GM20431 (cell line): ENCODE data around the gene CDK18.

Experiments
- in situ Hi-C: fragments of 300-500 bp; cut with MseI, MboI; formaldehyde crosslinking; loops from one replicate; pipeline ENCODE4 v1.15.0; 2020; ENCODE audit warnings: low sequenced_read_pairs; ENCODE audit not compliant: unreplicated experiment

The CDK18 gene

GRCh38 chr1:205500240-205501233 lies 3.9 kb upstream of the CDK18 start:
- in situ Hi-C loops = no loop called here

- in situ Hi-C loops = no loop called here
Observed at GRCh38 chr1:205502111-205502810, 2.2 kb upstream of the CDK18 start.

GRCh38 chr1:205502992-205503391 lies 1.5 kb upstream of the CDK18 start:
- in situ Hi-C loops = no loop called here

DNA sequence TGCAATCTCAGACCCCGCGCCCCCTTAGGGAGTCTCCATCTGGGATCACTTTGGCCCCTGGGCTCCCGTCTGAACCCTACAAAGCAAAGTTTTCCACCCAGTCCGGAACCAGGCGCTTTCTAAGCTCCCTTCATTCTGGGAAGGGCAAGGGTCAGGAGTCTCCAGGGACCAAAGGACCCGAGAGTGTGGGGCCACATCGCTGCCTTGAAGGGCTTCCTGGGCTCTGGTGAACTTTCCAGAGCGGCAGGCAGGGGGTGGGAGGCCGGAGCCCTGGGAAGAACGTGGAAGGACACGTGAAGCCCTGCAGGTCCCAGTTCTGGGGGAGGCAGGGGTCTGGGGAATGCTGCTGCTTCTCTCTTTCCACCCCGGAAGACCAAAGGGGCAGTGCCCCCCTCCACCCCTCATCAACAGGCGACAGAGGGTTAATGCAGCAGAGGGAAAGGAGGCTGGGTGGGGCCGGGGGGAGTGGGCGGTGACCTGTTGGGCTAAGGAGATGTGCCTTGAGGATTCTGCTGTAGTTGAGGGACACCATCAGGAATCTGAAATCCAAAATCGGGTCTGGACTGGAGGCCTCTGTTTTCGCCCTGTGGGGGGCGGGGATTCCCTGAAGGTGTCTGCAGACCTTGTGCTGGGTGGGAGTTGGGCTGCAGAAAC lies 734 bp downstream of the CDK18 start:
- in situ Hi-C loops = no loop called here

- in situ Hi-C loops = no loop called here
Observed at GRCh38 chr1:205505791-205506190, 1.3 kb downstream of the CDK18 start.

GRCh38 chr1:205506409-205507200 lies 2.1 kb downstream of the CDK18 start:
- in situ Hi-C loops = no loop called here

- in situ Hi-C loops = no loop called here
Observed at GRCh38 chr1:205508227-205508714, 3.8 kb downstream of the CDK18 start.

- in situ Hi-C loops = no loop called here
Observed at GRCh38 chr1:205510308-205510950, 6.0 kb downstream of the CDK18 start.

- in situ Hi-C loops = no loop called here
Observed at GRCh38 chr1:205510951-205511330, 6.5 kb downstream of the CDK18 start.

- in situ Hi-C loops = no loop called here
Observed at GRCh38 chr1:205512059-205513045, 7.9 kb downstream of the CDK18 start.

- in situ Hi-C loops = no loop called here
Observed at GRCh38 chr1:205513774-205514173, 9.3 kb downstream of the CDK18 start.

GRCh38 chr1:205514211-205515142 lies 10.0 kb downstream of the CDK18 start:
- in situ Hi-C loops = no loop called here

DNA sequence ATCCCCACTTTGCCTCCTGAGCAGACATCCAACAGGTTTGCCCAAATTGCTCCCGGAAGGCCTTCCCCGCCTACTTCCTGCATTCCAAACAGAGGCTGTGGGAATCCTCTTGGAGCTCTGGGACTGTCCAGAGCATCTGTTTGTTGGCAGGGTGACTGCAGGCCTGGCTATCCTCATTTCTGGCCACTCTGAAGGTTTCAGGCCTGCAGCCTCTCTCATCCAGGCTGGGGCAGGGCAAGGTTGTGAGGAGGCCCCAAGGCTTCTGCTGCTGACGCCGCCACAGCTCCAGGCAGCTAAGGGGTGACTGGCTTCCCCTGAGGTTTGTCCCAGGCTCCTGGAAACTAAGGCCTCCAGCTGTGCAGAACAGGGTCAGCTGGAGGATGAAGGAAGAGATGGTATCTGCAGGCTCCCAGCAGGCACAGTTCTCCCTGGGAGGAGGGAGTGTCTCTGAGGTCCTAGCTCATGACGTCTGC lies 11.3 kb downstream of the CDK18 start:
- in situ Hi-C loops = no loop called here

DNA sequence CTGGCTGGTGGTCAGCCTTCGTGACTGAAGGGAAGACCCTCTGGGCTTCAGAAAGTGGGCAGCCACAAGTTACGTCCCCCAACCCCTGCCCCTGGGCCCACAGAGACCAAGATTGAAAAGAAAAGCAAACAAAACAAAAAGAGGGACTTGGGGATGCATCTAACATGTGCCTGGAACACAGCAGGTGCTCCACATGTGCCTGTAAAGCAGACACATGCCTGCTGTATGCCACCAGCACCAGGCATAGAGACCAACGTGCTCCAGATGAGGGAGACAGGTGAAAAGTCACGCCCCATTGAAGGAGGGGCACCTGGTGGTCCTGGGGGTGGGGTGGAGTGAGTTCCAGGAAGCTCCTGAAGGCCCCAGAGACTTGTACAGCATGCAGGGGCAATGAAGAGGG lies 11.9 kb downstream of the CDK18 start:
- in situ Hi-C loops = no loop called here

GRCh38 chr1:205517288-205517687 lies 12.8 kb downstream of the CDK18 start:
- in situ Hi-C loops = no loop called here

DNA sequence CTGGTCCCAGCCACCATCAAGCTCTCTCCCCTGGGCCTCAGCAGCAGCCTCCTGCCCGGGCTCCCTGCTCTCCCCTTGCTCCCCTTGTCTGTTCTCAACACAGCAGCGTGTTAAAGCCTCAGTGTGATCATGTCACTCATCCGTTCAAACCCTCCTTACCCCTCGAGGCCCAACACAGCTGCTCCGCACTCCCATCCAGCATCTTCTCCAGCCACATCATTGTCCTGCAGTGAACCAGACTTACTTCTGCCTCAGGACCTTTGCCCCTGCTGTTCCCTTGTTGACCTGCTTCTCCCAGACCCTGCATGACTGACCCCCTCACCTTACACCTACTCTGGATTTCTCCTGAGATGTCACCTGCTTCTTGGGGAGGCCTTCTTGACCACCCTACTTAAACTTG lies 13.3 kb downstream of the CDK18 start:
- in situ Hi-C loops = no loop called here
